Ureter (tissue), 1 donor: Measurements from ENCODE around the gene UST. TPM values are rescaled to one million over a fixed set of nuclear protein-coding genes. Genes with fewer than 3 reads are reported as not detected.
A peak's percentile ranks its signal among the peaks of the same experiment; 100 is the strongest.
"Not testable (repeated sequence)": the region's sequence is repeated elsewhere in the genome, so short reads cannot be mapped to it uniquely, and the experiment has no call there.

ENCODE experiments used
- DNase-seq: peaks from one replicate; pipeline ENCODE4 v3.0.0-alpha.2; 2020; ENCODE audit warnings: low spot score
- total RNA-seq: library from RNA; stranded (reverse); gene quantifications from one replicate; pipeline ENCODE4 v1.2.4, GENCODE V29; 2023
- donor health status: DM: yes; HTN: yes; CAD: no.

The UST gene
- total RNA-seq, 1 donor from 2014 or later, result 30.9 TPM

DNA sequence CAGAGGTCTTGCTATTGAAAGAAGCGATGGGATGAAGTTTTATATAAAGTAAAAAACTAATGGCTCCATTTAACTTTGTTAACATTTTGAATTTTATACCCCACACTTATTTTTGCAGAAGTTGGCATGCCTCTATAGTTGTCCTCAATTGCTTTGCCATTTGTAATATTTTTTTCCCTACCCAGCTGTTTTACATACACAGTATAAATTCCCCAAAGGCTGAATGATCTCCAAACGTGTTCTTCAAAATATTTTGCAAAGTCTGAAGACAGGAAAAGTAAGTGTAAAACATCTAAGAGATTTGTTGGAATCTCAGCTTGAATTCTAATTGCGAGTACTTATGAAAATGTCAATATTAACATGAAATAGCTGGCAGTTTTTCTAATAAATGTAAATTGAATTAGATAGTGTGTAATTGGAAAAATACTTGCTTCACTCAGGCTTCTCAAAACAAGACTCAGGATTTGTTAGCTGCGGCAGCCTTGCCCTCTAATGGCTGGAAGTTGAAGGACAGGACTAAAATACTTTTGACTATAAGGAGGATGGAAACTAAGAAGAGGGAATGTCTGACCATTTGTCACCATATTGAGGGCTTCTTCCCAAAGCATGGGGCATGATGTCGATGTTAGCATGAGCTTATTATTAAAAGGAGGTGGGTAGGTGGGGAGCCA, 226.8 kb downstream of the UST start:
- no peak for DNase-seq

DNA sequence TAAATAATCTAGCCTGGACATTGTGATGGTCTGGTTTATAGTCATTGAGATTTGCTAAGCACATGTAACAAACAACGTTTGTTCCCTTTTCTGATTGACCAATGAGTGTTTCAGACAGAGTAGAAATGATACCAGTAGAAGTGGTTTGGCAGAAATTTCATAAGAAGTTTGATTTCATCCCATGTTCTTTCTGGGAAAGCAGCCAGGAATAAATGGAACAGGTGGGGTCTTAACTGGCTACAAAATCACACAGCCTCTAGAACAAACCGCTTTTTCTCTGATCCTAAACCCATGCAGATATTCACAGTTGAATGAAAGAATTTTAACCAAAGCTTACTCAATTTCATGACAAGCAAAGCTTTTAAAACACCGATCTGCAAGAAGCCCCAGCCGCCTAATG, 227.5 kb downstream of the UST start:
- no peak for DNase-seq

GRCh38 chr6:148978298-148978697, 231.5 kb downstream of the UST start:
- not testable (repeated sequence) for DNase-seq

DNA sequence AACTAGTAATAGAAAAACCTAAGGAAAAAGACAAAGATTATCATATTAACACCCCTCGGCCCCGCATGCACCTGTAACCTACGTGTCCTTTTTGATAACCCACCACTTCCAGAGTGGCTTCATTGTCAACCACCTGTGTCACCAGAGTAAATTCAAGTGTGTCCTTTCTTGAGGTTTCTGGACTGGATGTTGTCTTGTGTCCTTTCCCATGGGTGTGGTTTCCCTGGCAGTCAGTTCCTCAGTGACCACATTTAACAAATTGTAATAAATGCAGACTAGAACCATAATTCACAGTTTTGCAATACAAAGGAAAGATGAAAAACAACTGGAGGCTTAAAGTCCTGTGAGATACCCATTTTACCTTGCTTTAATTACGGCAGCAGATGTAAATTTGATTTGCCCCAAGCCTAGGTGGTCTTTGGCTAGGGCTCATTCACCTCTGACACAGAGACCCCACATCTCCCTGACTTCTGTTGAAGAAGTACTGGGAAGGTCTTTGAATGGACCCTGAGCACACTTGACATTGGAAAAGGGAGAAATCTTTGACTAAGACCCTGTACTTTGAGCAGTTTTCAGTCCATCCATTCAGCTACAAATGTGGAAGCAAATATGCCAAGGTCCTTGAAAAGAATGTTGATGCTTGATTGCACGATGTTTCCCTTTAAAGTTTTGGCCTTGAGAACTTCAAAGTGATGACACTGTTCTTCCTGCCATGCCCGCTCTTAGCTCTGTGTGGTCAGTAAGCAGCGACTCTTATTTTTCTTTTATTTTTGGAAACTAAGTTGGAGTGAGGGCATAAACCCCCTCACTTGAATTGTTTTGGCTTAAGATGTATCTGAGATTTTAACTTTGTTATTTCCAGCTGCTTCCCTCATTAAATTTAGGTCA, 232.4 kb downstream of the UST start:
- DNase-seq, result no peak

- no peak for DNase-seq
These were observed 233.4 kb downstream of the UST start for GRCh38 chr6:148980234-148980633.

DNA sequence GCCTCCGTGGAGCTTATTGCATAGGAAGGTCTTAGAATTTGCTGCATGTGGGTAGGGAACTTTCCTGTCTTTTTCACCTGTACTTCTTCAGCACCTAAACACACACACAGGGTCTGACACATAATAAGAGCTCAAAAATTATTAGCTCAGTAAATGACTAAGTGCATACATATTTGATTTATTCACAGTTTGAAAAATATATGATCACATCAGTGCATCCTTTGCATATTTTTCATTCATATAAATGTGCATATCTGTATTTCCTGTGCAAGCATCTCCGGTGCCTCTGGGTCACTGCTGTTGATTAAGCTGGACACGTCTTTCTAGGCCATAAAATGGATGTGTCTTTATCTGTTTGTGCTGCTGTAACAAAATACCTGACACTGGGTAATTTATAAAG, 234.7 kb downstream of the UST start:
- DNase-seq, result no peak

DNA sequence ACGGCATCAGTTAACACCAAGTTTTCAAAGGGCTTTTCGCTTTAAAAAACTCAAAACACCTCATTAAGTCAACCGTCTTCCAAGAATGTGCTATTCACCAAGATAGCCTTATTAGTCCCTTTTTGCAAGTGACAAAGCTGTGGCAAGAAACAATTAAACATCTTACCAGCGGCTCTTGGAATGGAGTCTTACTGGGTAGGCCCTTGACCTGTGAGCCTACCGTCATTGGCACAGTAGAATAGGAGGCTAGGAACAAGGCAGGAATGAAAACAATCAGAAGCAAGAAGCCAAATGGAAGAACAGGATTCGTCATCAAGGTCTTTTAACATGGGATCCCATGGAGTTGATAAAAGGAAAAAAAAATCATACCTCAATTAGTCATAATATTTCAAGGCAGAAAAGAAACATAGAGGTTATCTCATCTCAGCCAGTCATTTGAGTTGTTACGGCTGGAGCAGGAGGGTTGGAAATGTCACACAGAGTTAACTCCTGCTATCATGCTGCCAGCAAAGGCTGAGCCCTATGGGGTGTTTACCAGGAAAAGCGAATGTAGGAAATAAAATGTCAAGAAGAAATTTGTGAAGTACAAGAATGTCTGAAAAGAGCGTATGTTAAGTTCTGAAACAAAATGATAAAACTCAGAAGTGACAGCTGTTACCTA, 236.4 kb downstream of the UST start:
- no peak for DNase-seq

DNA sequence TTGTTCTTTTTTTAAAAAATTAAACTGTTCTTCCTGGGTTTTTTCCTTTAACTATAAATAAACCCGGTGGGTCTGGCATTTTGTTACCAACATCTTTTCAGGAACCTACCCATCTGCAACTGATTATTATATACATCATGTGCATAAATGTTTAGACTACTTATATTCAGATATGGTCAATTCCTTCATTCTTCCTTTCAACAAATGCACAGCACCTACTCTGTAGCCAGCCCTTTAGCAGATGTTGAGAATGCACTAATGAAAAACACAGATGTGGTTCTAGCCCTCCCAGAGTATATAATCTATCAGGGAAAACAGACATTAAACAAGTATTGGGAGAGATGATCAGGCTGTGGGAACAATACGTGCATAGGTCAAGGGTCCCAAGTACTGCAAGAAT, 237.1 kb downstream of the UST start:
- DNase-seq, result no peak

- DNase-seq, result no peak
These were observed 237.8 kb downstream of the UST start for GRCh38 chr6:148984531-148985056.

DNA sequence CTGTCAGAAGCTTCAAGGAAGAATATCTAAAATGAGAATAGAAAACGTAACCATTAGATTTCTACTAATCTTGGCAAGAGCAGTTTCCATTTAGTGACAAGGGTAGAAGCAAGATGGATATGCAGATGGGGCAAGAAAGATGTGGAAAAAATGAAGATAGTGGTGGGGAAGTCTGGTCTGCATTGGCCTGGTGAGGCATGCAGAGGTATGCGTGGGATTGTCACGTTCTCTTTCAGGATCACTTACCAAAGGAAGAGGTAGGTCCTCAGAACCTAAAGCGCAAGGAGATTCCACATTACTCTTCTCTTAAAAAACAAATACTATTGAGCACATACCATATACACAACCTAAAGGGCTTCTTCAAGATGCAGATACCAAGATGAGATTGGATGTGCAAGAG, 238.7 kb downstream of the UST start:
- DNase-seq, result no peak

- DNase-seq, result no peak
These were observed 239.8 kb downstream of the UST start for GRCh38 chr6:148986608-148987007.

GRCh38 chr6:148987982-148988381, 241.2 kb downstream of the UST start:
- no peak for DNase-seq

GRCh38 chr6:148989585-148989984, 242.8 kb downstream of the UST start:
- no peak for DNase-seq

- no peak for DNase-seq
These were observed 243.6 kb downstream of the UST start for GRCh38 chr6:148990403-148990802.

- DNase-seq, result no peak
These were observed 250.0 kb downstream of the UST start for GRCh38 chr6:148996815-148997214.

DNA sequence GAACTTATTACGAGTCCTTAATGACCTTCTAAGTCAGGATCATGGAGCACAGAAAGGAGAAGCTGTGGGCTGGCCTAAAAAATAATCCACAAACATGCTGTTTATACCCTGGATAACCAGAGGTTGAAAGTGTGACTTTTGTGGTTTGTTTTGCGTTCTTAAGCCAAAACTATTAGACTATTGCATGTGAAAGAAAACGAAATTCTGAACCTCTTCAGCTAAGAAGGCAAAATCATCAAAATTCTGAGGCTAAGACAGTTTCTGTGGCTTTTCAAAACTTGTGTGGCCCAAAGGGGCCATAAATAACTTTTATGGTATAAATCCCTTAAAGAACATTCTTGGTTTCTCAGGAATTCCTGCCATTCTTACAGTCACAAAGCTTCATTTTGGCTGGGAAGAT, 251.0 kb downstream of the UST start:
- DNase-seq, result no peak

DNA sequence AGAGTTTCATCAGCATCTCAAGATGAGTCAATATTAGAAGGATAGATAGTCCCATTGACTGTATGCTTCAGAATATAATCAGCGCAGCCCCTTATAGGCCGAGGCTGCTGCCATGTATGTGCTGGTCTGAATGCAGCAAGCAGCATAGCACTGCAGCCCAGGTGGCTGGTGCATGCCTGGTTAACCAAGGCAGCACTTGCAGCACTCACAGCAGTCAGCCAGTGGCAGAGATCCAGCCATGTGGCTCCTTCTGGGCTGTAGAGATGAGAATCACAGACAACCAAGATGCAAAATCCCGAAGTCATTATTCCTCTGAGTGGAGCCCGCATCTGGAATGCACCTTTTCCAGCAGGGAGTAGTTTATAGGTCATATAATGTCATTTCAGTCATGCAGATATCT, 251.9 kb downstream of the UST start:
- no peak for DNase-seq

GRCh38 chr6:148999501-148999900, 252.7 kb downstream of the UST start:
- DNase-seq, result no peak

DNA sequence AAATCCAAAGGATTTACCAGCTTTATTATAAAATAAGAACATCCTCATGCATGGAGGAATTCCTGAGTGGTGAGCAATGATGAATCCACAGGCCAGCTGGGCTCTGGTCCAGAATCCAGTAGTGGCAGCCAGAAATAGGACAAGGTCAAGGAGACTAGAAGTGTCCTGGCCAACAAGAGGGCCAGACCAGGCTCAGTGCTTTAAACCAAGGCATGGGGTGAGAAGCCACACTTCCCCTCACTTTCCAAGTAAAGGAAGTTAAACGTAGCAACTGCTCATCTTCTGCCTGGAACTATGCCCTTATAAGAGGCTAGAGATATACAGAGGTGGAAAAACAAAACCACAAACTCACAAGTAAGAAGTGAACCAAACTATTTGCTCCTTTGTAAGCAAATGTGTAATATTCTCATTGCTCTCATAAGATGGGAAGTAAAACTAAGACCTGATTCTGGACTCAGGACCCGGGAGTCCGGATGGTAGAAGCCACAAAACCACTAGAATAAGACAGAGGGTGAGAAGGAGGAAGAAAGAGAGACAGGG, 253.2 kb downstream of the UST start:
- DNase-seq, result peak; percentile 56

- DNase-seq, result no peak
These were observed 254.6 kb downstream of the UST start for GRCh38 chr6:149001422-149001821.

- no peak for DNase-seq
These were observed 256.7 kb downstream of the UST start for GRCh38 chr6:149003560-149003959.

- no peak for DNase-seq
These were observed 257.8 kb downstream of the UST start for GRCh38 chr6:149004664-149005063.
